Neuronal stem cell (in vitro differentiated cells): Measurements from ENCODE around the gene EBP.

ENCODE experiments used
- DNase-seq: peaks from one replicate; pipeline ENCODE4 v3.0.0-alpha.2; 2013; ENCODE audit warnings: low spot score
- H2AFZ ChIP-seq: one replicate; pipeline ENCODE4 v1.6.1; 2013; ENCODE audit warnings: mild to moderate bottlenecking, low read length, inconsistent platforms
- H2AK5ac ChIP-seq: 2 replicates; pipeline ENCODE4 v1.6.1; 2013; ENCODE audit warnings: low read depth, mild to moderate bottlenecking, inconsistent platforms, low read length, moderate library complexity, mixed read lengths
- H2BK120ac ChIP-seq: 2 replicates; pipeline ENCODE4 v1.6.1; 2013; ENCODE audit warnings: low read depth, mild to moderate bottlenecking, inconsistent platforms, low read length, moderate library complexity, mixed read lengths
- H2BK12ac ChIP-seq: one replicate; pipeline ENCODE4 v1.6.1; 2013; ENCODE audit warnings: low read length, inconsistent platforms
- H2BK15ac ChIP-seq: 2 replicates; pipeline ENCODE4 v1.6.1; 2013; ENCODE audit warnings: mild to moderate bottlenecking, low read length, inconsistent platforms, mixed read lengths
- H2BK5ac ChIP-seq: one replicate; pipeline ENCODE4 v1.6.1; 2013; ENCODE audit warnings: inconsistent platforms, mild to moderate bottlenecking, low read length, moderate library complexity
- H3K14ac ChIP-seq: one replicate; pipeline ENCODE4 v1.6.1; 2013; ENCODE audit warnings: low read length, inconsistent platforms
- H3K18ac ChIP-seq: 2 replicates; pipeline ENCODE4 v1.6.1; 2013; ENCODE audit warnings: low read length, inconsistent platforms
- H3K23ac ChIP-seq: 2 replicates; pipeline ENCODE4 v1.6.1; 2013; ENCODE audit warnings: low read depth, mild to moderate bottlenecking, mixed read lengths, low read length, inconsistent platforms; ENCODE audit not compliant: poor library complexity
- H3K27ac ChIP-seq: replicated peaks from 3 replicates; pipeline ENCODE4 v1.5.1; 2013; ENCODE audit warnings: low read length, inconsistent platforms
- H3K27me3 ChIP-seq, 3 experiments: 2 replicates each; pipeline ENCODE4 v1.6.1; 2013; ENCODE audit warnings: low read length in 3 of 3, mild to moderate bottlenecking in 2 of 3, inconsistent platforms in 1 of 3, low read depth in 1 of 3, mixed read lengths in 1 of 3, moderate library complexity in 1 of 3; ENCODE audit not compliant: control insufficient read depth in 3 of 3, insufficient read depth in 3 of 3
- H3K36me3 ChIP-seq, 2 donors: replicated peaks in 1 of 2; 2 replicates each; pipeline ENCODE4 v1.6.1; 2013; ENCODE audit warnings: low read length in 2 of 2; ENCODE audit not compliant: control insufficient read depth in 2 of 2, insufficient read depth in 2 of 2
- H3K4ac ChIP-seq: 2 replicates; pipeline ENCODE4 v1.6.1; 2013; ENCODE audit warnings: inconsistent platforms, mild to moderate bottlenecking, low read length, moderate library complexity
- H3K4me1 ChIP-seq, 2 donors: 1 replicate in 1 of 2; 2 replicates in 1 of 2; pipeline ENCODE4 v1.6.1; 2013; ENCODE audit warnings: low read length in 2 of 2, low read depth in 1 of 2; ENCODE audit not compliant: control insufficient read depth in 2 of 2, insufficient read depth in 1 of 2
- H3K4me2 ChIP-seq: one replicate; pipeline ENCODE4 v1.6.1; 2013; ENCODE audit warnings: mild to moderate bottlenecking, low read length, inconsistent platforms; ENCODE audit not compliant: insufficient read depth, poor library complexity, severe bottlenecking
- H3K4me3 ChIP-seq, 2 donors: 2 replicates each; pipeline ENCODE4 v1.5.1; 2013; ENCODE audit warnings: low read length in 2 of 2, mild to moderate bottlenecking in 2 of 2, inconsistent platforms in 1 of 2, moderate library complexity in 1 of 2
- H3K79me1 ChIP-seq: one replicate; pipeline ENCODE4 v1.6.1; 2013; ENCODE audit warnings: low read depth, mild to moderate bottlenecking, inconsistent platforms, low read length, moderate library complexity
- H3K9ac ChIP-seq: one replicate; pipeline ENCODE4 v1.6.1; 2013; ENCODE audit warnings: mild to moderate bottlenecking, low read depth, low read length, inconsistent platforms; ENCODE audit not compliant: poor library complexity
- H3K9me3 ChIP-seq, 2 donors: replicated peaks in 1 of 2; 2 replicates each; pipeline versions ENCODE3 to v1.6.1; 2013; ENCODE audit warnings: low read length in 2 of 2, mild to moderate bottlenecking in 2 of 2, inconsistent platforms in 1 of 2, low read depth in 1 of 2, mixed read lengths in 1 of 2, moderate library complexity in 1 of 2; ENCODE audit not compliant: control insufficient read depth in 2 of 2, insufficient read depth in 1 of 2
- H4K8ac ChIP-seq: one replicate; pipeline ENCODE4 v1.6.1; 2013; ENCODE audit warnings: low read depth, mild to moderate bottlenecking, inconsistent platforms, low read length, moderate library complexity
- H4K91ac ChIP-seq: one replicate; pipeline ENCODE4 v1.6.1; 2013; ENCODE audit warnings: low read length, low read depth, mild to moderate bottlenecking, inconsistent platforms; ENCODE audit not compliant: poor library complexity
- WGBS, 2 donors: extraction: QIAGEN DNeasy Blood & Tissue Kit; methylation state at CpG; one replicate each; pipeline ENCODE4 v1.1.7; 2013; ENCODE audit warnings: missing lambda C conversion rate in 2 of 2, mixed read lengths in 1 of 2; ENCODE audit not compliant: insufficient read length in 2 of 2, insufficient replicate concordance in 1 of 2; ENCODE audit errors: extremely low coverage in 2 of 2; 5-methylcytosine and 5-hydroxymethylcytosine counted together

The EBP gene

GRCh38 chrX:48476919-48477318 lies 44.7 kb upstream of the EBP start:
- H3K27ac ChIP-seq: no peak overlapping the region
- no peak overlapping the region for H2AFZ ChIP-seq
- H3K9ac ChIP-seq: no peak overlapping the region
- DNase-seq: no peak
- WGBS, 2 donors: no CpG with 5 or more reads among the region's 4 CpGs
- no peaks in the 10 kb centered on the region for H3K27me3 ChIP-seq
- no peaks in the 10 kb centered on the region for H3K9me3 ChIP-seq
- no peak overlapping the region for H2BK15ac ChIP-seq
- no peak overlapping the region for H4K8ac ChIP-seq
- peaks cover 8 to 9% of the 10 kb centered on the region in 2 donors for H3K4me1 ChIP-seq
- peak overlapping the region; percentile 43 for H3K4me2 ChIP-seq
- H3K4ac ChIP-seq: no peak overlapping the region
- H2BK120ac ChIP-seq: no peak overlapping the region
- peak overlapping the region; percentile 83 to 96 for H3K4me3 ChIP-seq
- H2AK5ac ChIP-seq: no peak overlapping the region
- H3K36me3 ChIP-seq: peaks cover 5 to 18% of the 10 kb centered on the region in 2 donors
- no peak overlapping the region for H3K14ac ChIP-seq
- H4K91ac ChIP-seq: no peak overlapping the region
- peaks cover 2% of the 10 kb centered on the region for H3K79me1 ChIP-seq
- no peak overlapping the region for H3K23ac ChIP-seq
- no peak overlapping the region for H2BK12ac ChIP-seq
- no peak overlapping the region for H2BK5ac ChIP-seq
- no peak overlapping the region for H3K18ac ChIP-seq

GRCh38 chrX:48477960-48478755 lies 43.5 kb upstream of the EBP start:
- Histone ChIP-seq H3K79me1 (peaks cover 2% of the 10 kb centered on the region), H3K4me2 (no peak overlapping the region), H4K91ac (no peak overlapping the region), H4K8ac (no peak overlapping the region), H3K23ac (no peak overlapping the region), H2BK12ac (no peak overlapping the region), H2AFZ (no peak overlapping the region), H3K14ac (no peak overlapping the region), H3K4me3 (no peak overlapping the region), H2BK5ac (no peak overlapping the region), H3K9ac (no peak overlapping the region), H3K9me3 (no peaks in the 10 kb centered on the region), H2BK15ac (no peak overlapping the region), H3K4ac (no peak overlapping the region), H2AK5ac (no peak overlapping the region), H3K36me3 (peaks cover 9 to 30% of the 10 kb centered on the region in 2 donors), H3K4me1 (peaks cover under 1% of the 10 kb centered on the region in 2 donors), H2BK120ac (no peak overlapping the region), H3K18ac (no peak overlapping the region), H3K27ac (no peak overlapping the region), H3K27me3 (no peaks in the 10 kb centered on the region)
- no peak for DNase-seq
- WGBS, 2 donors: no CpG with 5 or more reads among the region's 19 CpGs

GRCh38 chrX:48478806-48479205 lies 42.8 kb upstream of the EBP start:
- Histone ChIP-seq H2BK120ac (no peak overlapping the region), H2AK5ac (no peak overlapping the region), H3K9ac (no peak overlapping the region), H4K8ac (no peak overlapping the region), H3K4ac (no peak overlapping the region), H3K4me2 (no peak overlapping the region), H3K9me3 (no peaks in the 10 kb centered on the region), H3K23ac (no peak overlapping the region), H3K18ac (no peak overlapping the region), H3K79me1 (peaks cover 2% of the 10 kb centered on the region), H3K27me3 (no peaks in the 10 kb centered on the region), H3K14ac (no peak overlapping the region), H2AFZ (no peak overlapping the region), H4K91ac (no peak overlapping the region), H3K4me3 (no peak overlapping the region), H3K36me3 (peaks cover 9 to 37% of the 10 kb centered on the region in 2 donors), H2BK15ac (no peak overlapping the region), H3K27ac (no peak overlapping the region), H3K4me1 (no peaks in the 10 kb centered on the region), H2BK5ac (no peak overlapping the region), H2BK12ac (no peak overlapping the region)
- WGBS, 2 donors: no CpG with 5 or more reads among the region's 5 CpGs
- no peak for DNase-seq

GRCh38 chrX:48480142-48480541 lies 41.5 kb upstream of the EBP start:
- Histone ChIP-seq H2BK5ac (no peak overlapping the region), H2BK15ac (no peak overlapping the region), H3K4ac (no peak overlapping the region), H2BK120ac (no peak overlapping the region), H3K36me3 (peaks cover 9 to 43% of the 10 kb centered on the region in 2 donors), H3K23ac (no peak overlapping the region), H3K9me3 (no peaks in the 10 kb centered on the region), H3K14ac (no peak overlapping the region), H4K91ac (no peak overlapping the region), H2AFZ (no peak overlapping the region), H3K27ac (no peak overlapping the region), H3K4me2 (no peak overlapping the region), H3K79me1 (peaks cover 2% of the 10 kb centered on the region), H2BK12ac (no peak overlapping the region), H3K27me3 (no peaks in the 10 kb centered on the region), H3K4me3 (no peak overlapping the region), H3K18ac (no peak overlapping the region), H3K4me1 (no peaks in the 10 kb centered on the region), H4K8ac (no peak overlapping the region), H3K9ac (no peak overlapping the region), H2AK5ac (no peak overlapping the region)
- DNase-seq: no peak
- WGBS, 2 donors: no CpG with 5 or more reads among the region's 3 CpGs
